HEK293T (cell line): ENCODE results near the gene KIAA0930.

Experiments
- CTBP1 ChIP-seq: fragments of 450-650 bp; IDR thresholded peaks from 2 replicates; pipeline ENCODE4 v1.6.1; 2016; ENCODE audit warnings: borderline replicate concordance
- ELF4 ChIP-seq: fragments of 450-650 bp; IDR thresholded peaks from 2 replicates; pipeline ENCODE4 v1.6.1; 2017; ENCODE audit warnings: antibody characterized with exemption
- FOXA1 ChIP-seq: fragments of 450-650 bp; IDR thresholded peaks from 2 replicates; pipeline ENCODE4 v1.6.1; 2016; ENCODE audit warnings: mild to moderate bottlenecking
- SP1 ChIP-seq: fragments of 450-650 bp; IDR thresholded peaks from 2 replicates; pipeline ENCODE4 v1.6.1; 2017
- SUZ12 ChIP-seq: fragments of 450-650 bp; IDR thresholded peaks from 2 replicates; pipeline ENCODE4 v1.6.1; 2016; ENCODE audit warnings: mild to moderate bottlenecking
- ZNF384 ChIP-seq: fragments of 450-650 bp; IDR thresholded peaks from 2 replicates; pipeline ENCODE4 v1.6.1; 2016

- TF ChIP-seq FOXA1, result no peak
- TF ChIP-seq SUZ12, result no peak
- TF ChIP-seq ELF4, result no peak
- TF ChIP-seq SP1, result no peak
- TF ChIP-seq ZNF384, result no peak
- no peak for TF ChIP-seq CTBP1
Observed at GRCh38 chr22:45211435-45211834, 29.3 kb downstream of the KIAA0930 start.
